Esophagus muscularis mucosa (tissue), 4 donors: ENCODE data around the gene HIKESHI.

Source experiments
- EP300 ChIP-seq: sonication (generic); formaldehyde crosslinking; IDR thresholded peaks from one replicate; pipeline ENCODE4 v1.6.1; 2017; ENCODE audit warnings: antibody characterized with exemption
- POLR2A ChIP-seq: fragments of 450-650 bp; IDR thresholded peaks from one replicate; pipeline ENCODE4 v1.6.1; 2017; ENCODE audit warnings: antibody characterized with exemption, moderate library complexity, mild to moderate bottlenecking, low read depth
- TF ChIP-seq, protein P1 (sequence below), 3 experiments: fragments of 200-600 bp in 2 of 3; fragments of 450-650 bp in 1 of 3; sonication (generic) in 2 of 3; IDR thresholded peaks; one replicate each; pipeline ENCODE4 v1.5.1; 2017 to 2019; ENCODE audit warnings: antibody characterized with exemption in 3 of 3, mild to moderate bottlenecking in 2 of 3, moderate library complexity in 1 of 3

- TF ChIP-seq, protein P1, sequence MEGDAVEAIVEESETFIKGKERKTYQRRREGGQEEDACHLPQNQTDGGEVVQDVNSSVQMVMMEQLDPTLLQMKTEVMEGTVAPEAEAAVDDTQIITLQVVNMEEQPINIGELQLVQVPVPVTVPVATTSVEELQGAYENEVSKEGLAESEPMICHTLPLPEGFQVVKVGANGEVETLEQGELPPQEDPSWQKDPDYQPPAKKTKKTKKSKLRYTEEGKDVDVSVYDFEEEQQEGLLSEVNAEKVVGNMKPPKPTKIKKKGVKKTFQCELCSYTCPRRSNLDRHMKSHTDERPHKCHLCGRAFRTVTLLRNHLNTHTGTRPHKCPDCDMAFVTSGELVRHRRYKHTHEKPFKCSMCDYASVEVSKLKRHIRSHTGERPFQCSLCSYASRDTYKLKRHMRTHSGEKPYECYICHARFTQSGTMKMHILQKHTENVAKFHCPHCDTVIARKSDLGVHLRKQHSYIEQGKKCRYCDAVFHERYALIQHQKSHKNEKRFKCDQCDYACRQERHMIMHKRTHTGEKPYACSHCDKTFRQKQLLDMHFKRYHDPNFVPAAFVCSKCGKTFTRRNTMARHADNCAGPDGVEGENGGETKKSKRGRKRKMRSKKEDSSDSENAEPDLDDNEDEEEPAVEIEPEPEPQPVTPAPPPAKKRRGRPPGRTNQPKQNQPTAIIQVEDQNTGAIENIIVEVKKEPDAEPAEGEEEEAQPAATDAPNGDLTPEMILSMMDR (IDR thresholded peaks at IDR 0.05), result no peak
- TF ChIP-seq POLR2A (no peak), EP300 (no peak)
These were observed 93.1 kb downstream of the HIKESHI start for GRCh38 chr11:86395061-86395551.
